GM23338 (cell line): ENCODE measurements around the gene TMEM229B.

ENCODE experiments used
- CTCF ChIP-seq, 2 experiments: fragments of 200-600 bp in 1 of 2; sonication (generic) in 1 of 2; conservative IDR thresholded peaks; 2 replicates each; pipeline versions ENCODE4 v1.5.1 to v1.6.1; 2016 to 2017; ENCODE audit warnings: antibody characterized with exemption in 2 of 2, low read depth in 2 of 2, mild to moderate bottlenecking in 2 of 2, moderate library complexity in 1 of 2
- POLR2AphosphoS5 ChIP-seq: IDR thresholded peaks from 2 replicates; pipeline ENCODE4 v1.6.1; 2016; ENCODE audit warnings: antibody characterized with exemption, low read depth

- TF ChIP-seq POLR2AphosphoS5 = no peak
- no peak for TF ChIP-seq CTCF (conservative IDR thresholded peaks at IDR 0.05; ENCODE audit: low read depth in 2 of 2)
These were observed 64.0 kb downstream of the TMEM229B start for GRCh38 chr14:67424539-67424938.
